ENCODE measurements around the gene C11orf68.
A peak's percentile ranks its signal among the peaks of the same experiment; 100 is the strongest.

C11orf68 gene

GRCh38 chr11:65919573-65920371, 910 bp upstream of the C11orf68 start (continued):
- TF ChIP-seq ZBTB26 (tag by site-specific recombination; optimal IDR thresholded peaks at IDR 0.05) (peak; percentile 44), ZNF362 (tag by site-specific recombination; IDR thresholded peaks at IDR 0.05) (no peak), SP3 (tag by site-specific recombination; IDR thresholded peaks at IDR 0.05) (peak; percentile 60; the same call in 1 of the 2 replicates), ZNF335 (tag by site-specific recombination; conservative IDR thresholded peaks at IDR 0.05) (peak; percentile 92), ZNF561 (tag by site-specific recombination; IDR thresholded peaks at IDR 0.05; ENCODE audit: borderline replicate concordance) (no peak), GLIS2 (tag by site-specific recombination; IDR thresholded peaks at IDR 0.05) (peak; percentile 46; the same call in 1 of the 2 replicates), GLIS1 (tag by site-specific recombination; IDR thresholded peaks at IDR 0.05) (peak; percentile 10; the same call in 1 of the 2 replicates), ZNF280D (tag by site-specific recombination; IDR thresholded peaks at IDR 0.05) (no peak), ZNF211 (tag by site-specific recombination; IDR thresholded peaks at IDR 0.05; ENCODE audit: low read depth) (no peak), ZIC2 (tag by site-specific recombination; IDR thresholded peaks at IDR 0.05) (peak; percentile 4; the same call in 1 of the 2 replicates), ZNF146 (tag by site-specific recombination; IDR thresholded peaks at IDR 0.05) (no peak), ZNF629 (tag by site-specific recombination; IDR thresholded peaks at IDR 0.05) (0 out of 2 replicates have a peak, but pooled peaks have one; percentile 1), ZFHX2 (tag by site-specific recombination; conservative IDR thresholded peaks at IDR 0.05) (peak; percentile 67), ZNF692 (tag by site-specific recombination; IDR thresholded peaks at IDR 0.05) (peak; percentile 67; the same call in 1 of the 2 replicates), YY1 (tag by site-specific recombination; IDR thresholded peaks at IDR 0.05) (0 out of 2 replicates have a peak, but pooled peaks have one; percentile 2), KLF9 (tag by site-specific recombination; IDR thresholded peaks at IDR 0.05; ENCODE audit: low read depth) (peak; percentile 75), SCRT2 (tag by site-specific recombination; IDR thresholded peaks at IDR 0.05) (peak; percentile 68; the same call in 1 of the 2 replicates), SP2 (tag by site-specific recombination; IDR thresholded peaks at IDR 0.05) (peak; percentile 54), ZBTB20 (tag by site-specific recombination; IDR thresholded peaks at IDR 0.05) (peak; percentile 76; the same call in 1 of the 2 replicates), ZNF132 (tag by site-specific recombination; IDR thresholded peaks at IDR 0.05; ENCODE audit: borderline replicate concordance) (no peak), KLF16 (tag by site-specific recombination; IDR thresholded peaks at IDR 0.05) (0 out of 2 replicates have a peak, but pooled peaks have one; percentile 25)

Data from HEK293 (cell line).